Prostate gland (tissue), 2 donors: Measurements from ENCODE around the gene NTM. TPM values are rescaled to one million over a fixed set of nuclear protein-coding genes. Genes with fewer than 3 reads are reported as not detected.

Experiments used
- DNase-seq: peaks from one replicate; pipeline ENCODE4 v3.0.0-alpha.2; 2019; ENCODE audit warnings: low spot score
- H3K27ac ChIP-seq, 2 donors: fragments of 200-600 bp; sonication (generic); 2 replicates each; pipeline ENCODE4 v1.5.1; 2017 to 2019
- H3K27me3 ChIP-seq: fragments of 200-600 bp; sonication (generic); replicated peaks from 2 replicates; pipeline ENCODE4 v1.5.1; 2019; ENCODE audit not compliant: insufficient read depth
- H3K36me3 ChIP-seq, 2 donors: fragments of 200-600 bp; sonication (generic); 1 replicate in 1 of 2; 2 replicates in 1 of 2; pipeline versions ENCODE4 v1.5.1 to v1.8.1; 2017 to 2019
- H3K4me1 ChIP-seq: fragments of 200-600 bp; sonication (generic); replicated peaks from 2 replicates; pipeline ENCODE4 v1.5.1; 2019
- H3K4me3 ChIP-seq, 2 donors: fragments of 200-600 bp; sonication (generic); 2 replicates each; pipeline ENCODE4 v1.5.1; 2017 to 2019
- H3K9me3 ChIP-seq: fragments of 200-600 bp; sonication (generic); 2 replicates; pipeline ENCODE4 v1.5.1; 2017
- CTCF ChIP-seq, 4 experiments: fragments of 200-600 bp in 2 of 4; fragments of 450-650 bp in 2 of 4; sonication (generic) in 2 of 4; IDR thresholded peaks; 1 replicate in 3 of 4; 2 replicates in 1 of 4; pipeline ENCODE4 v1.5.1; 2016 to 2019; ENCODE audit warnings: antibody characterized with exemption in 4 of 4, mild to moderate bottlenecking in 2 of 4, moderate library complexity in 2 of 4
- POLR2A ChIP-seq: fragments of 450-650 bp; IDR thresholded peaks from one replicate; pipeline ENCODE4 v1.6.1; 2016; ENCODE audit warnings: antibody characterized with exemption, mild to moderate bottlenecking
- POLR2AphosphoS5 ChIP-seq: sonication (generic); formaldehyde crosslinking; IDR thresholded peaks from one replicate; pipeline ENCODE4 v1.6.1; 2017; ENCODE audit warnings: antibody characterized with exemption
- WGBS: methylation state at CpG from one replicate; pipeline ENCODE4 v1.1.5; 2018; 5-methylcytosine and 5-hydroxymethylcytosine counted together
- intact Hi-C: fragments of 100-400 bp; cut with DNase I; formaldehyde crosslinking; loops from one replicate; pipeline ENCODE4 v1.14.2; 2022
- total RNA-seq, 2 donors: library from RNA; depleted of rRNA; stranded (reverse); fragments of >200 nt; gene quantifications; one replicate each; pipeline ENCODE4 v1.1.0, GENCODE V29; 2016

The NTM gene
- total RNA-seq, 2 donors from 2014 or later, result 7.4 TPM; not detected in 1

GRCh38 chr11:132052904-132053303 lies 682.5 kb downstream of the NTM start:
- no peak for TF ChIP-seq CTCF (IDR thresholded peaks at IDR 0.05)
- TF ChIP-seq POLR2A, result no peak
- WGBS, result 93% methylated on average over 3 of the region's 3 CpGs
- no peaks in the 10 kb centered on the region for H3K4me1 ChIP-seq

GRCh38 chr11:132054822-132055221 lies 684.4 kb downstream of the NTM start:
- no peak for DNase-seq
- Histone ChIP-seq H3K36me3 (no peaks in the 10 kb centered on the region), H3K27me3 (no peaks in the 10 kb centered on the region), H3K27ac (no peak overlapping the region), H3K4me1 (no peaks in the 10 kb centered on the region), H3K9me3 (no peaks in the 10 kb centered on the region), H3K4me3 (no peak overlapping the region)
- TF ChIP-seq POLR2AphosphoS5 (no peak), POLR2A (no peak), CTCF (IDR thresholded peaks at IDR 0.05) (no peak)
- intact Hi-C loops, result no loop called here
- 61% methylated on average over 1 of the region's 1 CpG for WGBS

More at GRCh38 chr11:132052904-132053303, 682.5 kb downstream of the NTM start:
- no peaks in the 10 kb centered on the region for H3K36me3 ChIP-seq
- intact Hi-C loops, result no loop called here
- DNase-seq, result no peak
- no peaks in the 10 kb centered on the region for H3K9me3 ChIP-seq
- H3K27me3 ChIP-seq, result no peaks in the 10 kb centered on the region
- H3K4me3 ChIP-seq, result no peak overlapping the region
- H3K27ac ChIP-seq, result no peak overlapping the region

GRCh38 chr11:132055296-132055695 lies 684.9 kb downstream of the NTM start:
- Histone ChIP-seq H3K27ac (no peak overlapping the region), H3K4me3 (no peak overlapping the region), H3K9me3 (no peaks in the 10 kb centered on the region), H3K36me3 (no peaks in the 10 kb centered on the region), H3K27me3 (no peaks in the 10 kb centered on the region), H3K4me1 (no peaks in the 10 kb centered on the region)
- intact Hi-C loops, result no loop called here
- 65% methylated on average over 6 of the region's 6 CpGs for WGBS
- DNase-seq, result no peak
- TF ChIP-seq POLR2AphosphoS5, result no peak
- no peak for TF ChIP-seq CTCF (IDR thresholded peaks at IDR 0.05)
- no peak for TF ChIP-seq POLR2A

- no peaks in the 10 kb centered on the region for H3K36me3 ChIP-seq
- H3K4me1 ChIP-seq, result no peaks in the 10 kb centered on the region
- no peaks in the 10 kb centered on the region for H3K27me3 ChIP-seq
- intact Hi-C loops, result no loop called here
- no peaks in the 10 kb centered on the region for H3K9me3 ChIP-seq
- DNase-seq, result no peak
- no peak for TF ChIP-seq CTCF (IDR thresholded peaks at IDR 0.05)
- no peak for TF ChIP-seq POLR2AphosphoS5
- no peak for TF ChIP-seq POLR2A
- H3K4me3 ChIP-seq, result no peak overlapping the region
- no peak overlapping the region for H3K27ac ChIP-seq
- WGBS, result 46% methylated on average over 6 of the region's 6 CpGs
These were observed 686.3 kb downstream of the NTM start for GRCh38 chr11:132056689-132057088.

- DNase-seq, result no peak
- no peak overlapping the region for H3K27ac ChIP-seq
- no peaks in the 10 kb centered on the region for H3K36me3 ChIP-seq
- intact Hi-C loops, result no loop called here
- H3K9me3 ChIP-seq, result no peaks in the 10 kb centered on the region
- no peak overlapping the region for H3K4me3 ChIP-seq
- TF ChIP-seq POLR2AphosphoS5 (no peak), POLR2A (no peak), CTCF (IDR thresholded peaks at IDR 0.05) (no peak)
- no peaks in the 10 kb centered on the region for H3K4me1 ChIP-seq
- H3K27me3 ChIP-seq, result no peaks in the 10 kb centered on the region
- WGBS, result 56% methylated on average over 3 of the region's 3 CpGs
These were observed 686.9 kb downstream of the NTM start for GRCh38 chr11:132057266-132057665.
